HepG2 (cell line): ENCODE results near the gene TXNRD1. TPM values are rescaled to one million over a fixed set of nuclear protein-coding genes. Genes with fewer than 3 reads are reported as not detected.

Experiments used
- ATAC-seq: fragments of 200-7000 bp; cut with Tn5 transposase; 3 replicates; pipeline ENCODE4 v1.9.1; 2020; ENCODE audit warnings: mild to moderate bottlenecking, moderate library complexity
- BruUV-seq: library from RNA; stranded (reverse); fragments of 400-500 nt; replicated peaks from 2 replicates; lab custom pipeline; 2021; lab: Mats Ljungman, UMichigan
- CTCF ChIA-PET: fragments of 300-600 bp; formaldehyde crosslinking; extraction: SDS; loops from one replicate; lab custom pipeline; 2021; ENCODE audit warnings: low total read pairs, inconsistent platforms, low intra/inter-chr PET ratio; lab: Yijun Ruan, JAX
- POLR2A ChIA-PET: fragments of 350-600 bp; sonication (Branson Sonifier 250); formaldehyde crosslinking; loops from one replicate; lab custom pipeline; 2020; ENCODE audit warnings: antibody characterized with exemption, inconsistent platforms; lab: Yijun Ruan, JAX
- DNase-seq: peaks from one replicate; pipeline ENCODE4 v3.0.0-alpha.2; 2015; ENCODE audit warnings: low spot score
- FAIRE-seq: peaks from 3 replicates; lab custom pipeline; 2011; peaks lifted over from hg19 to GRCh38; lab: Jason Lieb, UNC
- H2AFZ ChIP-seq: one replicate; pipeline ENCODE4 v1.6.1; 2011; ENCODE audit warnings: low read length, inconsistent platforms
- H3K27ac ChIP-seq: fragments of 300-600 bp; 3 replicates; pipeline ENCODE4 v1.8.0; 2011; ENCODE audit warnings: mixed run types, mild to moderate bottlenecking, mixed read lengths, low read length, inconsistent platforms; ENCODE audit not compliant: insufficient read depth; ENCODE audit errors: extremely low read length
- H3K27me3 ChIP-seq, 2 experiments: fragments of 200-600 bp in 1 of 2; 2 replicates in 1 of 2; 3 replicates in 1 of 2; pipeline versions ENCODE4 v1.6.0 to v1.8.0; 2011; ENCODE audit warnings: low read length in 2 of 2, mild to moderate bottlenecking in 2 of 2, moderate library complexity in 2 of 2, inconsistent platforms in 1 of 2; ENCODE audit not compliant: insufficient read depth in 2 of 2, control insufficient read depth in 1 of 2
- H3K36me3 ChIP-seq, 2 experiments: fragments of 200-600 bp in 1 of 2; replicated peaks in 1 of 2; 2 replicates in 1 of 2; 3 replicates in 1 of 2; pipeline versions ENCODE4 v1.5.1 to v1.8.0; 2011; ENCODE audit warnings: low read length in 2 of 2, inconsistent platforms in 1 of 2; ENCODE audit not compliant: insufficient read depth in 2 of 2, control insufficient read depth in 1 of 2
- H3K4me1 ChIP-seq: 2 replicates; pipeline ENCODE4 v1.5.1; 2012; ENCODE audit warnings: low read length, inconsistent platforms; ENCODE audit not compliant: insufficient read depth
- H3K4me2 ChIP-seq: 2 replicates; pipeline ENCODE4 v1.6.0; 2011; ENCODE audit warnings: low read depth, low read length, inconsistent platforms
- H3K4me3 ChIP-seq, 3 experiments: fragments of 200-600 bp in 1 of 3; sonication (generic), shearing (Covaris generic) in 1 of 3; replicated peaks in 1 of 3; 2 replicates each; pipeline ENCODE4 v1.5.1; 2011 to 2016; ENCODE audit warnings: low read length in 3 of 3, inconsistent platforms in 2 of 3, low read depth in 2 of 3, mild to moderate bottlenecking in 2 of 3, control low read depth in 1 of 3, mixed read lengths in 1 of 3; ENCODE audit not compliant: insufficient read depth in 1 of 3
- H3K79me2 ChIP-seq: one replicate; pipeline ENCODE4 v1.6.1; 2011; ENCODE audit warnings: low read length, inconsistent platforms; ENCODE audit not compliant: insufficient read depth
- H3K9ac ChIP-seq: 2 replicates; pipeline ENCODE4 v1.6.0; 2011; ENCODE audit warnings: mild to moderate bottlenecking, low read depth, low read length, inconsistent platforms; ENCODE audit not compliant: insufficient read depth
- H3K9me3 ChIP-seq: 2 replicates; pipeline ENCODE4 v1.5.1; 2012; ENCODE audit warnings: mild to moderate bottlenecking, low read length
- H4K20me1 ChIP-seq: 2 replicates; pipeline ENCODE4 v1.6.0; 2011; ENCODE audit warnings: inconsistent platforms, mild to moderate bottlenecking, low read length, moderate library complexity; ENCODE audit not compliant: insufficient read depth
- FOSL2 ChIP-seq: sonication (generic); formaldehyde crosslinking; IDR thresholded peaks from 2 replicates; pipeline ENCODE4 v1.4.0; 2020; ENCODE audit warnings: missing genetic modification reagents
- GTF2F1 ChIP-seq: fragments of 150-350 bp; IDR thresholded peaks from 2 replicates; pipeline ENCODE4 v1.6.1; 2014; ENCODE audit warnings: low read length
- MYC ChIP-seq: sonication (generic); formaldehyde crosslinking; IDR thresholded peaks from 2 replicates; pipeline ENCODE4 v1.9.0; 2021; ENCODE audit warnings: missing genetic modification reagents, borderline replicate concordance
- ZNF556 ChIP-seq: sonication (generic); formaldehyde crosslinking; IDR thresholded peaks from 2 replicates; pipeline ENCODE4 v1.4.0; 2020; ENCODE audit warnings: mild to moderate bottlenecking, missing genetic modification reagents, borderline replicate concordance
- ZNF768 ChIP-seq: sonication (generic); formaldehyde crosslinking; IDR thresholded peaks from 2 replicates; pipeline ENCODE4 v1.4.0; 2020; ENCODE audit warnings: missing genetic modification reagents
- WGBS: methylation state at CpG from one replicate; pipeline ENCODE4 v1.1.6; 2017; ENCODE audit warnings: low lambda C conversion rate; 5-methylcytosine and 5-hydroxymethylcytosine counted together
- in situ Hi-C: cut with HindIII; loops from 2 replicates; pipeline ENCODE4 v1.10.0; 2017; ENCODE audit warnings: low pct_unique_long_range_greater_than_20kb; ENCODE audit not compliant: extremely low pct_ligation_motif_present
- intact Hi-C: fragments of 100-400 bp; cut with micrococcal nuclease; formaldehyde crosslinking; loops from one replicate; pipeline ENCODE4 v1.10.0; 2022; ENCODE audit not compliant: unreplicated experiment
- polyA plus RNA-seq, 8 experiments: library from polyadenylated mRNA; depleted of rRNA in 3 of 8; stranded (reverse) in 7 of 8; unstranded in 1 of 8; fragments of >200 nt; fragmentation: Illumina TruSeq in 4 of 8; extraction: Trizol in 4 of 8; gene quantifications; 2 replicates each; pipeline versions ENCODE4 v1.2.1 to v1.2.3, GENCODE V29; 2011 to 2016; ENCODE audit warnings: low read depth in 4 of 8, missing spikeins in 1 of 8, mixed read lengths in 1 of 8; ENCODE audit not compliant: insufficient read depth in 1 of 8
- total RNA-seq, 5 experiments: library from RNA; depleted of rRNA; stranded (reverse); fragments of >200 nt; fragmentation: Illumina TruSeq; extraction: Trizol; gene quantifications; 2 replicates each; pipeline ENCODE4 v1.2.3, GENCODE V29; 2016; ENCODE audit warnings: low read depth in 1 of 5
- TF ChIP-seq, protein P1 (sequence below): sonication (generic); formaldehyde crosslinking; IDR thresholded peaks from 2 replicates; pipeline ENCODE4 v1.4.0; 2020; ENCODE audit warnings: missing genetic modification reagents
- TF ChIP-seq, protein P2 (sequence below): sonication (generic); formaldehyde crosslinking; IDR thresholded peaks from 2 replicates; pipeline ENCODE4 v1.4.0; 2020; ENCODE audit warnings: mild to moderate bottlenecking, missing genetic modification reagents

Gene TXNRD1
- total and polyA plus RNA-seq, 2 of the 13 experiments (the other 11 are each of a cell fraction or from before 2014, with no cell fraction given) = 54.0 to 190 TPM

DNA sequence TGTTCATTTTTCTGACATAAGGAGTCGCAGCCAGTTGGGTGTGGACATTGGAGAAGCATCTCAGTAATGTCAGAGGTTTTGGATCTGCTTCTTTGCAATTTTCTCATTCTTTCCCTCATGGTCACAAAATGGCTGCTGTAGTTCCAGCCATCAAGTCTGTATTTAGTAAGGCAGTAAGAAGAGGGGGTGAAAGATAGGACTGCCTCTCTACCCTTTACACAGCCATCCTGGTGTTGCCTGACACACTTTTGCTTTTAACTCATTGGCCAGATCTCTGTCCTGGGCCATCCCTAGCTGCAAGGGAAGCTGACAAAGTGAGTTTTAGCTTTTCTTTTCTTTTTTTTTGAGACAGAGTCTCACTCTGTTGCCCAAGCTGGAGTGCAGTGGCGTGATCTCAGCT lies 154.1 kb downstream of the TXNRD1 start:
- no peak overlapping the region for H3K4me2 ChIP-seq
- H3K79me2 ChIP-seq = no peaks in the 10 kb centered on the region
- no peaks in the 10 kb centered on the region for H3K4me1 ChIP-seq
- DNase-seq (no peak), ATAC-seq (no peak), FAIRE-seq (no peak)
- BruUV-seq = no TSS peak
- H3K27ac ChIP-seq = no peak overlapping the region
- in situ Hi-C loops (no loop called here), intact Hi-C loops (no loop called here)
- no peak overlapping the region for H3K4me3 ChIP-seq
- H3K9ac ChIP-seq = no peak overlapping the region
- WGBS = 71% methylated on average over 2 of the region's 2 CpGs
- H3K36me3 ChIP-seq = no peaks in the 10 kb centered on the region
- POLR2A ChIA-PET = no interaction called here
- TF ChIP-seq, protein P1, sequence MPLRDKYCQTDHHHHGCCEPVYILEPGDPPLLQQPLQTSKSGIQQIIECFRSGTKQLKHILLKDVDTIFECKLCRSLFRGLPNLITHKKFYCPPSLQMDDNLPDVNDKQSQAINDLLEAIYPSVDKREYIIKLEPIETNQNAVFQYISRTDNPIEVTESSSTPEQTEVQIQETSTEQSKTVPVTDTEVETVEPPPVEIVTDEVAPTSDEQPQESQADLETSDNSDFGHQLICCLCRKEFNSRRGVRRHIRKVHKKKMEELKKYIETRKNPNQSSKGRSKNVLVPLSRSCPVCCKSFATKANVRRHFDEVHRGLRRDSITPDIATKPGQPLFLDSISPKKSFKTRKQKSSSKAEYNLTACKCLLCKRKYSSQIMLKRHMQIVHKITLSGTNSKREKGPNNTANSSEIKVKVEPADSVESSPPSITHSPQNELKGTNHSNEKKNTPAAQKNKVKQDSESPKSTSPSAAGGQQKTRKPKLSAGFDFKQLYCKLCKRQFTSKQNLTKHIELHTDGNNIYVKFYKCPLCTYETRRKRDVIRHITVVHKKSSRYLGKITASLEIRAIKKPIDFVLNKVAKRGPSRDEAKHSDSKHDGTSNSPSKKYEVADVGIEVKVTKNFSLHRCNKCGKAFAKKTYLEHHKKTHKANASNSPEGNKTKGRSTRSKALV (CRISPR knock-in tag) = no peak
- TF ChIP-seq, protein P2, sequence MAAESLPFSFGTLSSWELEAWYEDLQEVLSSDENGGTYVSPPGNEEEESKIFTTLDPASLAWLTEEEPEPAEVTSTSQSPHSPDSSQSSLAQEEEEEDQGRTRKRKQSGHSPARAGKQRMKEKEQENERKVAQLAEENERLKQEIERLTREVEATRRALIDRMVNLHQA (CRISPR knock-in tag) = no peak
- TF ChIP-seq MYC (CRISPR knock-in tag) = no peak
- no peak for TF ChIP-seq ZNF556 (CRISPR knock-in tag)
- no peaks in the 10 kb centered on the region for H4K20me1 ChIP-seq
- no peaks in the 10 kb centered on the region; a peak in 1 of 5 replicates for H3K27me3 ChIP-seq
- H3K9me3 ChIP-seq = no peaks in the 10 kb centered on the region
- H2AFZ ChIP-seq = no peak overlapping the region
- CTCF ChIA-PET = no interaction called here

DNA sequence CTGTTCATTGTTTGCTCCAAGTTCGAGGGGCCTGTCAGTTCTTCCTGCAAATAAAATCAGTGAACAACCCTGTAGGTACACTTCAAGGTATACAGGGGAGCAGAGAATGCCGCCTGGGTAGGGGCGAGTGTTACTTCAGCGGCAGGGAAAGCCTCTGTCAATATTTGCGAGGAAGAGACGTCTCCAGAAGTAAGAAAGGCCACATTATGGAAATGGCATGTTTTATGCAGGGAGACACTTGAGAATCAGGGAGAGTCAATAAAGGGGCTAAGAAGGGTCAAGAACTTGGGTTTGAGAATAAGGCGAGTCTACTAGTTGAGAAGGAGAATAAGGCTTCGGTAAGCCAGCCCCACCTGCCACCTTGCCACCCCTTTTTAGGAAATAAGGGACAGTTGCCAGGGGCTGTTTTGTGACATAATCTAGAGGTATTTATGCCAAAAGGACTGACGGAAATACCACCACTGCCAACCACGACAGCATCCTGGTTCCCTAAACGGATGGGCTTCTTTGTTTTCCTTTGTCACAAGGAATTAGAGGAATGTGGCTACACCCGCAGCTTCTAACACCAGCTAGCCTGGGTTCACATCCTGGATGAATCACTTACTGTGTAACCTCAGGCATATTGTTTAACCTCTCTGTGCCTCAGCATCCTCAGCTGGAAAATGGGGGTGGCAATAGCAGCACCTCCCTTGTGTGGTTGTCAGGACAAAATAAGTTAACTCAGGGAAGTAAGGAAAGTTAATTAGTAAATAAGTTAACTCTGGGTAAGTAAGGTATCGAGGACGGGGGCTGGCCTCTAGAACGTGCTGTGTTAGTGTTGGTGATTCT lies 155.7 kb downstream of the TXNRD1 start:
- H3K9ac ChIP-seq = no peak overlapping the region
- ATAC-seq (no peak), DNase-seq (no peak)
- no peak overlapping the region for H2AFZ ChIP-seq
- H3K4me1 ChIP-seq = no peaks in the 10 kb centered on the region
- H3K27me3 ChIP-seq = no peaks in the 10 kb centered on the region; a peak in 1 of 5 replicates
- 34% methylated on average over 15 of the region's 15 CpGs for WGBS
- POLR2A ChIA-PET = no interaction called here
- intact Hi-C loops = no loop called here
- no peaks in the 10 kb centered on the region for H3K9me3 ChIP-seq
- TF ChIP-seq ZNF768 (CRISPR knock-in tag) (peak; percentile 28; the same call in 1 of the 2 replicates), FOSL2 (CRISPR knock-in tag) (peak; percentile 16; the same call in 1 of the 2 replicates), GTF2F1 (no peak)
- TF ChIP-seq, all 625 proteins: peak for 2
- Histone ChIP-seq H3K4me3 (no peak overlapping the region), H3K4me2 (no peak overlapping the region), H4K20me1 (no peaks in the 10 kb centered on the region), H3K79me2 (no peaks in the 10 kb centered on the region), H3K36me3 (no peaks in the 10 kb centered on the region), H3K27ac (no peak overlapping the region)
- FAIRE-seq = no peak
- in situ Hi-C loops = no loop called here
- CTCF ChIA-PET = no interaction called here
- no TSS peak for BruUV-seq
